Ishikawa (cell line): ENCODE data around the gene NAB1.
A peak's percentile ranks its signal among the peaks of the same experiment; 100 is the strongest.

ENCODE experiments used
- CEBPB ChIP-seq: IDR thresholded peaks from 2 replicates; pipeline ENCODE4 v1.6.1; 2012
- CREB1 ChIP-seq: IDR thresholded peaks from 2 replicates; pipeline ENCODE4 v1.6.1; 2012; ENCODE audit warnings: low read depth
- EGR1 ChIP-seq: IDR thresholded peaks from 2 replicates; pipeline ENCODE4 v1.6.1; 2012
- EP300 ChIP-seq: IDR thresholded peaks from 2 replicates; pipeline ENCODE4 v1.6.1; 2012; ENCODE audit warnings: borderline replicate concordance
- FOXM1 ChIP-seq: IDR thresholded peaks from 2 replicates; pipeline ENCODE4 v1.6.1; 2012; ENCODE audit warnings: low read depth, borderline replicate concordance
- NFIC ChIP-seq: IDR thresholded peaks from 2 replicates; pipeline ENCODE4 v1.6.1; 2012
- RAD21 ChIP-seq: IDR thresholded peaks from 2 replicates; pipeline ENCODE4 v1.6.1; 2012; ENCODE audit warnings: low read depth
- TAF1 ChIP-seq: IDR thresholded peaks from 2 replicates; pipeline ENCODE4 v1.6.1; 2012; ENCODE audit warnings: low read depth, mild to moderate bottlenecking
- TCF12 ChIP-seq: IDR thresholded peaks from 2 replicates; pipeline ENCODE4 v1.6.1; 2012; ENCODE audit warnings: low read depth
- TEAD4 ChIP-seq: IDR thresholded peaks from 2 replicates; pipeline ENCODE4 v1.6.1; 2012
- YY1 ChIP-seq: IDR thresholded peaks from 2 replicates; pipeline ENCODE4 v1.6.1; 2012; ENCODE audit warnings: low read depth
- ZBTB7A ChIP-seq: IDR thresholded peaks from 2 replicates; pipeline ENCODE4 v1.6.1; 2012; ENCODE audit warnings: low read depth
- TF ChIP-seq, protein P1 (sequence below): IDR thresholded peaks from 2 replicates; pipeline ENCODE4 v1.6.1; 2012
- TF ChIP-seq, protein P2 (sequence below): IDR thresholded peaks from 2 replicates; pipeline ENCODE4 v1.6.1; 2012
- TF ChIP-seq, protein P3 (sequence below): IDR thresholded peaks from 2 replicates; pipeline ENCODE4 v1.6.1; 2012; ENCODE audit warnings: low read depth, mild to moderate bottlenecking

Gene NAB1

DNA sequence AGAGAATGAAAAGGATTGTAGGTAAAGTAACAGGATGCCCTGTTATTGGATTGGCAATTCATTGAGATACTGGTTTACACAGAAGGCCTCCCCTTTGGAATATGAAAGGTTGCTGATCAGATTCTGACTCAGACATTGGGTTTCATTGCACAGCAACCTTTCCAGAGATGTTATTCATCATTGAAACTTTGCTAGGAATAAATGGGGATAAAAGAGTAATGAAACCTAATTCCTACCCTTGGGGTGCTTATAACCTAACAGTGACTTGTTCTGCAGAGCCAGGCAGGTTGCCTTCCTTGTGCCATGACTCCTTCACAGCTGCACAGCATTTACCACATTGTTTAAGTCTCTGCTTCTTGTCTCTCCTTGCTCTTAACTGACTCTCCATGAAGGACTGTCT lies 5.0 kb downstream of the NAB1 start:
- TF ChIP-seq NFIC (no peak), TAF1 (no peak), RAD21 (no peak), CREB1 (no peak), CEBPB (no peak)
- TF ChIP-seq, protein P1, sequence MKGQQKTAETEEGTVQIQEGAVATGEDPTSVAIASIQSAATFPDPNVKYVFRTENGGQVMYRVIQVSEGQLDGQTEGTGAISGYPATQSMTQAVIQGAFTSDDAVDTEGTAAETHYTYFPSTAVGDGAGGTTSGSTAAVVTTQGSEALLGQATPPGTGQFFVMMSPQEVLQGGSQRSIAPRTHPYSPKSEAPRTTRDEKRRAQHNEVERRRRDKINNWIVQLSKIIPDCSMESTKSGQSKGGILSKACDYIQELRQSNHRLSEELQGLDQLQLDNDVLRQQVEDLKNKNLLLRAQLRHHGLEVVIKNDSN, result no peak
- TF ChIP-seq, protein P2, sequence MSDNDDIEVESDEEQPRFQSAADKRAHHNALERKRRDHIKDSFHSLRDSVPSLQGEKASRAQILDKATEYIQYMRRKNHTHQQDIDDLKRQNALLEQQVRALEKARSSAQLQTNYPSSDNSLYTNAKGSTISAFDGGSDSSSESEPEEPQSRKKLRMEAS, result no peak
- TF ChIP-seq, protein P3, sequence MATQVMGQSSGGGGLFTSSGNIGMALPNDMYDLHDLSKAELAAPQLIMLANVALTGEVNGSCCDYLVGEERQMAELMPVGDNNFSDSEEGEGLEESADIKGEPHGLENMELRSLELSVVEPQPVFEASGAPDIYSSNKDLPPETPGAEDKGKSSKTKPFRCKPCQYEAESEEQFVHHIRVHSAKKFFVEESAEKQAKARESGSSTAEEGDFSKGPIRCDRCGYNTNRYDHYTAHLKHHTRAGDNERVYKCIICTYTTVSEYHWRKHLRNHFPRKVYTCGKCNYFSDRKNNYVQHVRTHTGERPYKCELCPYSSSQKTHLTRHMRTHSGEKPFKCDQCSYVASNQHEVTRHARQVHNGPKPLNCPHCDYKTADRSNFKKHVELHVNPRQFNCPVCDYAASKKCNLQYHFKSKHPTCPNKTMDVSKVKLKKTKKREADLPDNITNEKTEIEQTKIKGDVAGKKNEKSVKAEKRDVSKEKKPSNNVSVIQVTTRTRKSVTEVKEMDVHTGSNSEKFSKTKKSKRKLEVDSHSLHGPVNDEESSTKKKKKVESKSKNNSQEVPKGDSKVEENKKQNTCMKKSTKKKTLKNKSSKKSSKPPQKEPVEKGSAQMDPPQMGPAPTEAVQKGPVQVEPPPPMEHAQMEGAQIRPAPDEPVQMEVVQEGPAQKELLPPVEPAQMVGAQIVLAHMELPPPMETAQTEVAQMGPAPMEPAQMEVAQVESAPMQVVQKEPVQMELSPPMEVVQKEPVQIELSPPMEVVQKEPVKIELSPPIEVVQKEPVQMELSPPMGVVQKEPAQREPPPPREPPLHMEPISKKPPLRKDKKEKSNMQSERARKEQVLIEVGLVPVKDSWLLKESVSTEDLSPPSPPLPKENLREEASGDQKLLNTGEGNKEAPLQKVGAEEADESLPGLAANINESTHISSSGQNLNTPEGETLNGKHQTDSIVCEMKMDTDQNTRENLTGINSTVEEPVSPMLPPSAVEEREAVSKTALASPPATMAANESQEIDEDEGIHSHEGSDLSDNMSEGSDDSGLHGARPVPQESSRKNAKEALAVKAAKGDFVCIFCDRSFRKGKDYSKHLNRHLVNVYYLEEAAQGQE, result no peak

DNA sequence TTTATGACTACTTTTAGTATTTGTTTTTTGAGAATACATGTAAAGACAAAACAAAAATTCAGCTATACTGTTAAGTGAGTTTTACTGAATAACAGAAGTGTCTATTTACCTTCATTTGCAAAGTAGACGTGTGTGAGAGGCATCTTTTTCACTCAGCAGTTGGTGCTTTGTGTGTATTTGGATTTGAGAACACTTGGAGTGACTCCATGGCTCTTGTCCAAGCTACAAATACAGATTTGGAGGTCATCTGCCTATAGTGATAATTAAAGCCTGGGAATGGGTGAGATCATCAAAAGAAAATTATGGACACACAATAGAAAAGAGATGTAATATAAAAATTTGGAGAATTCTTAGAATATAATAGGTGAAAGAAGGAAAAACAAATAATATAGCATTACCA lies 6.2 kb downstream of the NAB1 start:
- TF ChIP-seq YY1 (no peak), NFIC (peak; percentile 14; the same call in 1 of the 2 replicates)

DNA sequence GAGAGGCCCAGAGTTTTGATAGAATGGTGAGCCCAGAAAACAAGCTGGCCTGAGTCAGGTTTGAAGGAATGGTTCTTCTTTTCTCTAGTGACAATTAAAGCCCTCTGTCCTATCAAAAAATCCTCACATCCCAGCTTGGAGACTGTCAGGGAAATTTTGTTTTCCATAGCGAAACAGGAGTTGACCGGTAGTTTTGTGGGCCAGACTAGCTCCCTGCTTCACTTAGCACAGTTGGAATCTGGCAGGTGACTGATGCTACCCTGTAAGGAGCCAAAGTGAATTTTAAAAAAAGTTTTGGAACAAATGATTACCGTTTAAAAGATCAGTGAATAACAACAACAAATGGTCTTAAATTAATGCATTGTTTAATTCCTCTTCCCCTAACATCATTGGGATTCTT lies 6.7 kb downstream of the NAB1 start:
- TF ChIP-seq TCF12, result 0 out of 2 replicates have a peak, but pooled peaks have one; percentile 15
- TF ChIP-seq FOXM1, result 0 out of 2 replicates have a peak, but pooled peaks have one; percentile 30
- peak; percentile 70 for TF ChIP-seq NFIC
- TF ChIP-seq, protein P1, result no peak

DNA sequence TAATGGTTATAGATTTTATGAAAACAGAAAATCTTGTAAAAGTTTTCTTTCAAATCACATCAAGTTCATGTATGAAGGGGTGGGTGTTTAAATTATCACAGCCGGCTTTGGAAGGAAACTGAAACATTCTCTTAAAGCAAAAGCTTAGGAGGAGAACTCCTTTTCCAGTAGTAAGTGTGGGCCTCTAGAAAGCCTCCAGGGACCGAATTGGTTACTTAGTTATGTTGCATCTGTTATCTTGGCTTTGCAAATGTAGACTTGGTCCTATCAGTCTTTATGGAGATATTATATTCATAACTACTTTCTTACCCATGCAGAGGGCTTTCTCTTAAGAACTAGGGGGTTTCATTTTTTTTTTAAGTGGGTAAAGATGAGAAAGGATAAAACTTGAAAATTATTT lies 7.4 kb downstream of the NAB1 start:
- TF ChIP-seq TAF1 (no peak), EGR1 (no peak), NFIC (no peak), EP300 (no peak), ZBTB7A (no peak), YY1 (no peak), CEBPB (no peak), CREB1 (no peak), TCF12 (no peak), TEAD4 (no peak), FOXM1 (no peak), RAD21 (no peak)
- TF ChIP-seq, protein P2, result no peak
- TF ChIP-seq, protein P1, result no peak
- TF ChIP-seq, protein P3, result no peak

DNA sequence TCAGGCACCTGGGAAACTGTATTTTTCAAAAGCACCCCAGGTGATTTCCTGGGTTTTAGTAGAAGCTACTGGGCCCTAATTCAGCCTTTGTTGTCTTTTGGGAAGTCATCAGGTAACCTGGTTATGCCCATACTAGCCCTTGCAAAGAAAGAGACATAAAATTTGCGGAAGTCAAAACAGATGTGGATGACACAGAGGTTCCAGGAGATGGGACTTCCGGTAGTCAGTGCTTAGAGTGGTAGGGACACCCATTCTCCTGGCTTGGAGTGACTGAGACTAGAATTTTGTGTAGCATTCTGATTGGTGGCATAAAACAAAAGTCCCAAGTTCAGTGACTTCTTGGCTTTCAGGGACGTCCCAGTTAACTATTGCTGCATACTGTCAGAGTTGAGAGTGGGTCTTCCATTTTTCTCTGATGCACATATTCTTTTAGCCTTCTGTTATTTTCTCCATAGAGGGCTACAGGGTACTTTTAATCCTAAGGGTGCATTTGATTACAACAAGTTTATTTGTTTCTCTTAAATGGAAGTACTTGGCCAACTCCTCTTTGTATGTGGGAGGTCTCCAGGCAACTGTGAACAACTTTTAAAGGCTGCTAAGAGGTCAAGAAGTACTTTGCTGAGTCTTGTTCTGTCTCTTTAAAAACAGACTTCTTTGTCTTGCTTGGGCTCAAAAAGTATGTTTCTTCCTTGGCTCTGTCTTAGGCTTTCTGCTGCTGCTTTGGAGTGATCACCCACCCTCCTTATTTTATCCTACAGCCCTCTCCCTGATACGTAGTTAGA lies 8.8 kb downstream of the NAB1 start:
- TF ChIP-seq, protein P2, result no peak
- TF ChIP-seq RAD21, result no peak
- TF ChIP-seq TEAD4, result no peak
- TF ChIP-seq FOXM1, result no peak
- no peak for TF ChIP-seq ZBTB7A
- TF ChIP-seq, protein P1, result no peak
